Measurements from ENCODE around the gene RRAS. TPM values are rescaled to one million over a fixed set of nuclear protein-coding genes. Genes with fewer than 3 reads are reported as not detected.

Gene RRAS
- total RNA-seq, 4 donors from 2014 or later, result 12.9 to 28.8 (median 18.6) TPM

DNA sequence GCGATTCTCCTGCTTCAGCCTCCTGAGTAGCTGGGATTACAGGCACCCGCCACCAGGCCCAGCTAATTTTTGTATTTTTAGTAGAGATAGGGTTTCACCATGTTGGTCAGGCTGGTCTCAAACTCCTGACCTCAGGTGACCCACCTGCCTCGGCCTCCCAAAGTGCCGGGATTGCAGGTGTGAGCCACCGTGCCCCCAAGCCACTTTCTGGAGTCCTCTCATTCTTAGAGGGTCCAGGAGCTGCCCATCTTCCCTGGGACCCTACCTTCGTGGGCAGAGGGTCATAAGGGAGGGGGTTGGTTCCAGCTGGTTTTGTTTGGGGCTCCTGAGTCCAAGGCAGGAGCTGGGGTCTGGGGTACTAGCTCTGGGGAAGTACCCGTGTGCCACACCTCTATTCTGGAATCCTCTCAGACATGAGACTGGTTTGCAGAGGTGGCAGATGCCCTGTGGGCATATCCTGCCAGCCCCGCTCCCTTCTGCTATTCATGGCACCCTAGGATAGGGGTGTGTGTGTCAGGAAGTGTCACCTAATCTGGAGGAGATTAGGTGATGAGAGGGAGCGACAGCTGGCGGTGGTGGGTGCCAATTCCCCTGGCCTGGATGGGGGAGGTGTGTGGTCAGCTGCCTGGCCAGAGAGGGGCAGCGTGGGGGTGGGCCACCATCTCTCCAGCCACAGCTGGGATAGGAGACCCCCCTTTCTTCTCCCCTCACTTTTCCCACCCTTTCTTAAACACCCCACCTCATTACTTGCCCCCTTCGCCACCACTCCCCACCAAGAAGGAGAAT, 39.2 kb upstream of the RRAS start:
- H3K4me1 ChIP-seq, result peaks cover 42% of the 10 kb centered on the region
- no peak overlapping the region for H3K27ac ChIP-seq
- peaks cover 27% of the 10 kb centered on the region for H3K36me3 ChIP-seq
- H3K9me3 ChIP-seq, result no peaks in the 10 kb centered on the region
- no peak overlapping the region for H3K4me3 ChIP-seq
- 56% methylated on average over 12 of the region's 12 CpGs for WGBS
- TF ChIP-seq EP300 (IDR thresholded peaks at IDR 0.05) (no peak), POLR2AphosphoS5 (IDR thresholded peaks at IDR 0.05) (no peak), POLR2A (IDR thresholded peaks at IDR 0.05) (no peak)
- TF ChIP-seq, protein P1, sequence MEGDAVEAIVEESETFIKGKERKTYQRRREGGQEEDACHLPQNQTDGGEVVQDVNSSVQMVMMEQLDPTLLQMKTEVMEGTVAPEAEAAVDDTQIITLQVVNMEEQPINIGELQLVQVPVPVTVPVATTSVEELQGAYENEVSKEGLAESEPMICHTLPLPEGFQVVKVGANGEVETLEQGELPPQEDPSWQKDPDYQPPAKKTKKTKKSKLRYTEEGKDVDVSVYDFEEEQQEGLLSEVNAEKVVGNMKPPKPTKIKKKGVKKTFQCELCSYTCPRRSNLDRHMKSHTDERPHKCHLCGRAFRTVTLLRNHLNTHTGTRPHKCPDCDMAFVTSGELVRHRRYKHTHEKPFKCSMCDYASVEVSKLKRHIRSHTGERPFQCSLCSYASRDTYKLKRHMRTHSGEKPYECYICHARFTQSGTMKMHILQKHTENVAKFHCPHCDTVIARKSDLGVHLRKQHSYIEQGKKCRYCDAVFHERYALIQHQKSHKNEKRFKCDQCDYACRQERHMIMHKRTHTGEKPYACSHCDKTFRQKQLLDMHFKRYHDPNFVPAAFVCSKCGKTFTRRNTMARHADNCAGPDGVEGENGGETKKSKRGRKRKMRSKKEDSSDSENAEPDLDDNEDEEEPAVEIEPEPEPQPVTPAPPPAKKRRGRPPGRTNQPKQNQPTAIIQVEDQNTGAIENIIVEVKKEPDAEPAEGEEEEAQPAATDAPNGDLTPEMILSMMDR (IDR thresholded peaks at IDR 0.05), result no peak
- DNase-seq (ENCODE audit: low spot score in 2 of 2), result no peak
- H3K27me3 ChIP-seq, result no peaks in the 10 kb centered on the region

DNA sequence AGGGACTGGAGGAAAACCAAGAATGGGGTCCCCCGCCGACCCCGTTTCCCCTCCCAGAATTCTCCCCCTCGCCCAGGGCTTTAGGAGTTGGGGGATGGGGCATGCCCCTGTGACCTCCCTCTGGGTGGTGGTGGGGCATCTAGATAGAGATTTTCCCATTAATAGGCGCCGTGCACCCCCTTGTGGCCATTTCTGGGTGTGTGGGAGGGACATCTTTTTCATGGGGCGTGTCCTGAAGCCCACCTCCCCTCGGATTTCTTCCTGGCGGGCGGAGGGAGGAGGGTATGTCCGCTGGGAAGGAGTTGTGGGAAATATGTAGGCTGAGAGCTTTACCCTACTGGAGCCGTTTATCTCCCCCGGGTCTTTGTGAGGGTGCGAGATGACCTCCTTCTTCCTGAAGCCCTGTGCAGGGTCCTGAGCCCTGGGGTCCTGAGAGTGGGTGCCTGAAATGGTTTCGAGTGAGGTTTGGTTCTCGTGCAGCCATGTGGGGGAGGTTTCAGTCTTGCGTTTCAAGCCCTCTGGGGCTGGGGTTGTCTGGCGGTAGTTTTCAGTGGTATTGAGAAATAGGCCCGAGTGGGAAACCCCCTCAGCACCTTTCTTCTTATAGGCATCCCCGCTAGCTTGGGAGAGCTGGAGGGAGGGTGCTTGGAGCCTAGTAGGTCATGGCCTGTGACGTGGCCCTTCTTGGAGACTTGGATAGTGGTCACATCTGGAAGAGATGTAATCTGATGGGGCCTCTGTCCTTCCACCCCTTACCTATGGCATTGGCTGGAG, 38.1 kb upstream of the RRAS start:
- TF ChIP-seq EP300 (IDR thresholded peaks at IDR 0.05) (no peak), POLR2AphosphoS5 (IDR thresholded peaks at IDR 0.05) (no peak), POLR2A (IDR thresholded peaks at IDR 0.05) (no peak)
- TF ChIP-seq, protein P1 (IDR thresholded peaks at IDR 0.05), result peak; percentile 46 to 51
- Histone ChIP-seq H3K4me1 (peaks cover 42% of the 10 kb centered on the region), H3K36me3 (peaks cover 17% of the 10 kb centered on the region), H3K9me3 (no peaks in the 10 kb centered on the region), H3K27me3 (no peaks in the 10 kb centered on the region), H3K27ac (peak overlapping the region; percentile 95), H3K4me3 (peak overlapping the region; percentile 96)
- DNase-seq (ENCODE audit: low spot score in 2 of 2), result peak in 1 of 2 donors; percentile 90
- WGBS, result 2% methylated on average over 18 of the region's 21 CpGs

DNA sequence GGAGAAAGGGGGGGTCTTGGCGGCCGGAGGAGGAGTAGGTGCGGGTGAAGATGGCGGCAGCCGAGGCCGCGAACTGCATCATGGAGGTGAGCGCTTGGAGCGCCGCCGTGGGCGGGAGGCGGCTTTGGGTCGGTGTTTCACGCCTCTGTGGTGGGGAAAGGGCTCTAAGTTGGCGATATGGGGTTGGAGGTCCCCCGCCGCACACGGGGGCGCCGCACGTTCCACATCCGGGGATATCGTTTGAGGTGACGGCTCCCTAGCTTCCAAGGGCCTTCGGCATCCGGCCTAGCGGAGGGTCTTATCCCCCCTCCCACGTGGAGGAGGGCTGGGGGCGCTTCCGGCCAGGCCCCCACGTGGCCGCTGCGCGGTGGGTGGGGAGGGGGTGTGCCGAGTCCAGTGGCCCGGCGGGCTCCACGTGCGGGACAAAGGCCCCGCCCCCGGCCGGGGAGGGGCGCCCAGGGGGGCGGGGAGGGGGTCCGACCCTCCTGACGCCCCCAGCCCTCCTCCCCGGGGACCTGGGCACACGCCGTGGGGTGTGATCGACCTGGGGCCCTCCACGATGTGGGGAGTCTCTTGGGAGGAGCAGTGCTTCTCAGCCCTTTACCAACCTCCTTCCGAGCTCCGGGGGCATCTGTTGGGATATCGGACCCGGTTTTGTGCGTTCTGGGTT, 37.4 kb upstream of the RRAS start, which contains the start of gene PRMT1:
Gene PRMT1 (plus strand): TSS at position 41 of the 670 bp plus-strand sequence. CDS start 10 bp downstream, at position 51.
- Histone ChIP-seq H3K4me3 (peak within 1 kb of the TSS; percentile 96), H3K4me1 (peaks cover 42% of the 10 kb centered on the region), H3K27me3 (no peaks in the 10 kb centered on the region), H3K9me3 (no peaks in the 10 kb centered on the region), H3K27ac (peak within 1 kb of the TSS; percentile 95), H3K36me3 (peaks cover 10% of the 10 kb centered on the region)
- TF ChIP-seq, protein P1 (IDR thresholded peaks at IDR 0.05), result no peak
- peak in 1 of 2 donors; percentile 74 for TF ChIP-seq POLR2A (IDR thresholded peaks at IDR 0.05)
- no peak for TF ChIP-seq POLR2AphosphoS5 (IDR thresholded peaks at IDR 0.05)
- no peak for TF ChIP-seq EP300 (IDR thresholded peaks at IDR 0.05)
- no peak for DNase-seq (ENCODE audit: low spot score in 2 of 2)
- 1% methylated on average over 17 of the region's 57 CpGs for WGBS

DNA sequence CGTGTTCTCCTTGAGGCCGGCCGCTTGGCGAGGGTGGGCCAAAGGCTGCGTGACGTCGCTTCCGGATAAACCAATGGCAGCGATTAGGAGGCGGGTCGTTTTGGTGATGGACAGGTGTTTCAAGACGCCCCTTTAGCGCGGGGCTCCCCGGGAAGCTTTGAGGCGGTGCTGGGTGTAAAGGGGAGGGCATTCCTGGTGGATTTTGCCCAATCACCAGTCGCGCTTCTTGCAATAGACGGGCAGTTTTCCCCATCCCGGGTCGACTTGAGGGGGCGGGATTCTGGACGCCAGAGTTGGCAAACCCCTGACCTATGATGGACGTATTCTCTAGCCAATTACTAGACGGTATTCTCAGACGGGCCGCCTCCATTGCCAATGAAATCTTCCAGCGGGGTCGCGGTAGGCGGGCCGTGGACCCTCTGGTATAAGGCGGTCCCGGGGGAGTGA, 36.9 kb upstream of the RRAS start:
- Histone ChIP-seq H3K27me3 (no peaks in the 10 kb centered on the region), H3K4me3 (peak overlapping the region; percentile 96), H3K36me3 (peaks cover 4% of the 10 kb centered on the region), H3K27ac (peak overlapping the region; percentile 95), H3K9me3 (no peaks in the 10 kb centered on the region), H3K4me1 (peaks cover 46% of the 10 kb centered on the region)
- WGBS, result 0% methylated on average over 28 of the region's 34 CpGs
- peak in 1 of 3 donors; percentile 70 for TF ChIP-seq POLR2AphosphoS5 (IDR thresholded peaks at IDR 0.05)
- TF ChIP-seq EP300 (IDR thresholded peaks at IDR 0.05), result no peak
- peak; percentile 100 for DNase-seq (ENCODE audit: low spot score in 2 of 2)

DNA sequence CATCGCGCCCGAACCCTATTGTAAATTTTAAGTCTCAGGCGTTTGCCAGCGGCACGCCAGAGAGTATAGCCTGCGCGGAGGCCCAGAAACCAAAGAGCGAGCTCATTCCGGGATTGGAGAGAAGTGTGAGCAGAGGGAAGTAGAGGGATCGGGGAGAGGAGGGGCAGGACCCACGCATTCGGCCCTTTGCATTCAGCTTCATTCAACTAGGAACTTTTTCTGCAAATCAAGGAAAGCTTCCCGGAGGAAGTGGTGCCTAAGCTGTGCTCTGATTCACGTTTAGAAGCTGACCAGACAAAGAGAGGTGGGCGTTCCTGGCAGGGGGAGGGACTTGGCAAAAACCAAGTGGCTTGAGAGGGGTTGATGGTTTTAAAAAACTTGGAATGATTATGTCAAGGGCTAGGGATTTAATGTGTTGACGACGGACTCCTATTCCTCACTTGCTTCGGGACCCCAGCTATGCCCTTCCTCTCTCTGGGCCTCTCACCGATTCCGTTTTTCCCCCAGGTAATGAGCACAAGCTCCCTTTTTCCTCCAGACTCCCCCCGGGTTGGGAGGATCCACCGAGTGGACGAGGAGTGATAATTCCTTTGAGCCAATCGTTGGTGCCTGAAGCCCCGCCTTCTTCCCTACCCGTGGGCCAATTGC, 36.3 kb upstream of the RRAS start:
- no peaks in the 10 kb centered on the region for H3K9me3 ChIP-seq
- H3K4me1 ChIP-seq, result peaks cover 46% of the 10 kb centered on the region
- H3K27ac ChIP-seq, result peak overlapping the region; percentile 87
- peak; percentile 94 to 95 for DNase-seq (ENCODE audit: low spot score in 2 of 2)
- WGBS, result 2% methylated on average over 27 of the region's 27 CpGs
- no peak for TF ChIP-seq EP300 (IDR thresholded peaks at IDR 0.05)
- TF ChIP-seq, protein P1 (IDR thresholded peaks at IDR 0.05), result peak in 1 of 2 donors; percentile 5
- TF ChIP-seq POLR2AphosphoS5 (IDR thresholded peaks at IDR 0.05), result peak in 2 of 3 donors; percentile 2 to 70
- no peak for TF ChIP-seq POLR2A (IDR thresholded peaks at IDR 0.05)
- no peaks in the 10 kb centered on the region for H3K27me3 ChIP-seq
- peak overlapping the region; percentile 96 for H3K4me3 ChIP-seq
- H3K36me3 ChIP-seq, result no peaks in the 10 kb centered on the region

Data from suprapubic skin (tissue), 4 donors.